ENCODE results near the gene GDAP2. TPM values are rescaled to one million over a fixed set of nuclear protein-coding genes. Genes with fewer than 3 reads are reported as not detected.
"Not testable (repeated sequence)": the region's sequence is repeated elsewhere in the genome, so short reads cannot be mapped to it uniquely, and the experiment has no call there.

The GDAP2 gene
- total RNA-seq, 6 donors from 2014 or later, result 20.4 to 52.4 (median 30.2) TPM

DNA sequence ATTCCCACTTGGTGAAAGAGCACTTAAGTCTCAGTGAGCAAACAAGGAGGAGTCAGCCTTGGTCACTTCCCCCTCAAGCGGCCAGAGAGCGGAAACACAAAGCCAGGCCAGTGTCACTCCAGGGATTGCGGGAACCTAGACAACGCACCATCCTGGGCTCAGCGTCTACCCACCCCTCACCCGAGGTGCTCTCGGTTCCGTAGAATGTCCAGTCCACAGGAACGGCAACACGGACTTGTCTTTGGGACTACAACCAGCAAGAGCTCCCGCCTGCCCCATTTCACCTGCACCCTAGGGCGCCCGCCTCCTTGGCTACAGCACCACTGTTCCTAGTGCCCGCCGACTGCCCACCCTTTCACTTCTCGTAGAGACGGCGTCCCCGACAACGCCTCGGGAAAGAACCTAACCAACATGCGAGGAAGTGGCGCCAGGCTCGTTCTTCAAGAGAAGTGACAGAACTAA, 509 bp downstream of the GDAP2 start:
- peaks cover 28 to 52% (median 34%) of the 10 kb centered on the region in 4 donors for H3K4me1 ChIP-seq
- WGBS, 2 donors, result 0 to 3% methylated on average over 7 to 24 of the region's 24 CpGs
- TF ChIP-seq, protein P1, sequence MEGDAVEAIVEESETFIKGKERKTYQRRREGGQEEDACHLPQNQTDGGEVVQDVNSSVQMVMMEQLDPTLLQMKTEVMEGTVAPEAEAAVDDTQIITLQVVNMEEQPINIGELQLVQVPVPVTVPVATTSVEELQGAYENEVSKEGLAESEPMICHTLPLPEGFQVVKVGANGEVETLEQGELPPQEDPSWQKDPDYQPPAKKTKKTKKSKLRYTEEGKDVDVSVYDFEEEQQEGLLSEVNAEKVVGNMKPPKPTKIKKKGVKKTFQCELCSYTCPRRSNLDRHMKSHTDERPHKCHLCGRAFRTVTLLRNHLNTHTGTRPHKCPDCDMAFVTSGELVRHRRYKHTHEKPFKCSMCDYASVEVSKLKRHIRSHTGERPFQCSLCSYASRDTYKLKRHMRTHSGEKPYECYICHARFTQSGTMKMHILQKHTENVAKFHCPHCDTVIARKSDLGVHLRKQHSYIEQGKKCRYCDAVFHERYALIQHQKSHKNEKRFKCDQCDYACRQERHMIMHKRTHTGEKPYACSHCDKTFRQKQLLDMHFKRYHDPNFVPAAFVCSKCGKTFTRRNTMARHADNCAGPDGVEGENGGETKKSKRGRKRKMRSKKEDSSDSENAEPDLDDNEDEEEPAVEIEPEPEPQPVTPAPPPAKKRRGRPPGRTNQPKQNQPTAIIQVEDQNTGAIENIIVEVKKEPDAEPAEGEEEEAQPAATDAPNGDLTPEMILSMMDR (IDR thresholded peaks at IDR 0.05), result peak in 1 of 6 experiments; percentile 17
- TF ChIP-seq EP300 (IDR thresholded peaks at IDR 0.05), result no peak
- peak; percentile 55 to 68 for TF ChIP-seq POLR2AphosphoS5 (IDR thresholded peaks at IDR 0.05)
- no peak for TF ChIP-seq POLR2A (IDR thresholded peaks at IDR 0.05)
- DNase-seq (peak in 1 of 2 donors; percentile 76), ATAC-seq (ENCODE audit: low FRiP score in 2 of 2) (peak; percentile 89 to 92)
- no peaks in the 10 kb centered on the region for H3K9me3 ChIP-seq
- peak overlapping the region; percentile 63 to 87 (median 81) for H3K4me3 ChIP-seq
- H3K27ac ChIP-seq, result peak overlapping the region; percentile 87 to 92 (median 92)
- H3K36me3 ChIP-seq, result peaks cover 0 to under 1% (median 0%) of the 10 kb centered on the region in 4 donors
- H3K27me3 ChIP-seq, result no peaks in the 10 kb centered on the region

DNA sequence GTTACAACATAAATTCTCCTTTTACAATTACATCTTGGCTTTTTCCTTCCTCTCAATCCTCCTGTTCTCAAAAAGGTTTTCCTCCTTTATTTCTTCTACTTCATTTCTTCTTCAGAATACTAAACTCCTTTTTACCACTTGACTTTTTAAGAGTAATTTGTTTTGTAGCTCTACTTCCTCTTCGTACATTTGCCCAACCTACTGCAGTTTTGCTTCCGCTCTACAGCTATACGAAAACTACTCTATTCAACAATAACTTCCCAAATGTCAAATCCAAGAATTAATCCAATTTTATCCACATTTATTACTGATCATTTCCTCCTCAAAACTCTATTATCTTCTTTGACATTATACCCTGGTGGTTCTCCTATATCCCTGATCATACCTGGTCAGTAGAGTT, 3.4 kb downstream of the GDAP2 start:
- Histone ChIP-seq H3K36me3 (no peaks in the 10 kb centered on the region), H3K27me3 (no peaks in the 10 kb centered on the region), H3K4me1 (peaks cover 18 to 45% (median 30%) of the 10 kb centered on the region in 4 donors), H3K27ac (no peak overlapping the region), H3K9me3 (no peaks in the 10 kb centered on the region), H3K4me3 (no peak overlapping the region)
- TF ChIP-seq, protein P1 (IDR thresholded peaks at IDR 0.05), result no peak
- TF ChIP-seq POLR2A (IDR thresholded peaks at IDR 0.05) (no peak), EP300 (IDR thresholded peaks at IDR 0.05) (no peak), POLR2AphosphoS5 (IDR thresholded peaks at IDR 0.05) (no peak)
- no peak for DNase-seq
- ATAC-seq (ENCODE audit: low FRiP score in 2 of 2), result no peak
- 73 to 78% methylated on average over 3 of the region's 3 CpGs for WGBS, 2 donors

GRCh38 chr1:117922717-117923116, 6.7 kb downstream of the GDAP2 start:
- 69 to 90% methylated on average over 3 to 6 of the region's 7 CpGs for WGBS, 2 donors

GRCh38 chr1:117921991-117922390, 7.4 kb downstream of the GDAP2 start:
- TF ChIP-seq POLR2A (IDR thresholded peaks at IDR 0.05), result no peak
- TF ChIP-seq, protein P1 (IDR thresholded peaks at IDR 0.05), result no peak
- no peak for TF ChIP-seq EP300 (IDR thresholded peaks at IDR 0.05)
- no peak for TF ChIP-seq POLR2AphosphoS5 (IDR thresholded peaks at IDR 0.05)
- DNase-seq (no peak), ATAC-seq (ENCODE audit: low FRiP score in 2 of 2) (no peak)
- Histone ChIP-seq H3K36me3 (peaks cover 0 to 30% (median 13%) of the 10 kb centered on the region in 4 donors), H3K4me3 (no peak overlapping the region), H3K4me1 (peaks cover 0 to 14% (median 5%) of the 10 kb centered on the region in 4 donors), H3K27ac (no peak overlapping the region), H3K27me3 (no peaks in the 10 kb centered on the region), H3K9me3 (no peaks in the 10 kb centered on the region)
- 96% methylated on average over 2 of the region's 2 CpGs for WGBS, 2 donors

More at GRCh38 chr1:117922717-117923116, 6.7 kb downstream of the GDAP2 start:
- H3K27ac ChIP-seq; H3K27me3 ChIP-seq; ATAC-seq (ENCODE audit: low FRiP score in 2 of 2); H3K9me3 ChIP-seq; H3K4me3 ChIP-seq; DNase-seq: not testable (repeated sequence)
- Histone ChIP-seq H3K4me1 (peaks cover 1 to 21% (median 10%) of the 10 kb centered on the region in 4 donors), H3K36me3 (peaks cover 0 to 24% (median 8%) of the 10 kb centered on the region in 4 donors)

DNA sequence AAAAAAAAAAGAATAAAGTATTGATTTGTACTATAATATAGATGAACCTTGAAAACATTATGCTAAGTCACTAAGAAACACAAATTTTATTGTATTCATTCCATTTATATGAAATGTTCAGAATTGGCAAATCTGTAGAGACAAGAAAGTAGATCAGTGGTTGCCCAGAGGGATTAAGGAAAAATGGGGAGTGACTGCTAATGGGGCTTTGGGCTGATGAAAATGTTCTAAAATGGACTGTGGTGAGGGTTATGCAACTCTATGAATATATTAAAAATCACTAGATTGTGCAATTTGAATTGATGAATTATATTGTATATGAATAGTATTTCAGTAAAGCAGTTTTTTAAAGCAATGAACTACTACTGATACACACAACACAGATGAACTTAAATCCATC, 10.0 kb downstream of the GDAP2 start:
- no peaks in the 10 kb centered on the region for H3K4me1 ChIP-seq
- no peaks in the 10 kb centered on the region for H3K27me3 ChIP-seq
- no peaks in the 10 kb centered on the region for H3K9me3 ChIP-seq
- peaks cover 0 to 57% (median 26%) of the 10 kb centered on the region in 4 donors for H3K36me3 ChIP-seq
- DNase-seq (no peak), ATAC-seq (ENCODE audit: low FRiP score in 2 of 2) (no peak)
- TF ChIP-seq, protein P1 (IDR thresholded peaks at IDR 0.05), result no peak
- TF ChIP-seq POLR2AphosphoS5 (IDR thresholded peaks at IDR 0.05), result no peak
- TF ChIP-seq POLR2A (IDR thresholded peaks at IDR 0.05), result no peak
- no peak for TF ChIP-seq EP300 (IDR thresholded peaks at IDR 0.05)
- H3K27ac ChIP-seq, result no peak overlapping the region
- H3K4me3 ChIP-seq, result no peak overlapping the region
